HEK293 (cell line): ENCODE measurements around the gene PHACTR1.

ENCODE experiments used
- CTCF ChIA-PET: fragments of 350-600 bp; formaldehyde crosslinking; extraction: SDS; loops from one replicate; lab custom pipeline; 2021; ENCODE audit warnings: antibody characterized with exemption; lab: Yijun Ruan, JAX
- POLR2A ChIA-PET: fragments of 300-600 bp; formaldehyde crosslinking; extraction: SDS; loops from one replicate; lab custom pipeline; 2020; ENCODE audit warnings: antibody characterized with exemption, inconsistent platforms; lab: Yijun Ruan, JAX
- H3K27ac ChIP-seq: fragments of 200-500 bp; sonication (Bioruptor generic); 2 replicates; pipeline ENCODE4 v1.5.1; 2014; ENCODE audit warnings: low read depth, low read length, control low read depth, inconsistent platforms; ENCODE audit errors: extremely low read depth
- H3K36me3 ChIP-seq, 2 experiments: fragments of 200-500 bp in 1 of 2; sonication (Bioruptor generic) in 1 of 2; 1 replicate in 1 of 2; 2 replicates in 1 of 2; pipeline ENCODE4 v1.5.1; 2014 to 2017; ENCODE audit warnings: inconsistent platforms in 2 of 2, low read length in 2 of 2; ENCODE audit not compliant: control insufficient read depth in 2 of 2, insufficient read depth in 1 of 2
- H3K4me1 ChIP-seq: fragments of 200-500 bp; sonication (Bioruptor generic); 2 replicates; pipeline ENCODE4 v1.5.1; 2014; ENCODE audit warnings: mild to moderate bottlenecking, low read length, inconsistent platforms; ENCODE audit not compliant: control insufficient read depth, insufficient read depth
- H3K4me3 ChIP-seq: 2 replicates; pipeline ENCODE4 v1.5.1; 2011; ENCODE audit warnings: low read depth, mild to moderate bottlenecking, control low read depth, low read length, moderate library complexity
- H3K9me3 ChIP-seq: fragments of 200-500 bp; sonication (Bioruptor generic); 2 replicates; pipeline ENCODE4 v1.5.1; 2014; ENCODE audit warnings: low read depth, low read length, inconsistent platforms; ENCODE audit not compliant: control insufficient read depth, insufficient read depth
- TCF7L2 ChIP-seq: IDR thresholded peaks from 2 replicates; pipeline ENCODE4 v1.6.1; 2011; ENCODE audit warnings: low read depth, mild to moderate bottlenecking, inconsistent platforms, low read length, moderate library complexity, borderline replicate concordance
- ZBTB21 ChIP-seq: fragments of 450-650 bp; formaldehyde crosslinking; IDR thresholded peaks from 2 replicates; pipeline ENCODE4 v1.5.1; 2017; ENCODE audit warnings: missing biosample characterization, missing genetic modification characterization
- ZBTB7A ChIP-seq: fragments of 450-650 bp; formaldehyde crosslinking; IDR thresholded peaks from 2 replicates; pipeline ENCODE4 v1.5.1; 2016; ENCODE audit warnings: low read depth, missing biosample characterization, missing genetic modification characterization
- ZNF146 ChIP-seq: fragments of 450-650 bp; formaldehyde crosslinking; IDR thresholded peaks from 2 replicates; pipeline ENCODE4 v1.5.1; 2016; ENCODE audit warnings: missing biosample characterization, missing genetic modification characterization
- ZNF610 ChIP-seq: fragments of 450-650 bp; formaldehyde crosslinking; IDR thresholded peaks from 2 replicates; pipeline ENCODE4 v1.5.1; 2016; ENCODE audit warnings: missing biosample characterization, missing genetic modification characterization, borderline replicate concordance
- TF ChIP-seq, protein P1 (sequence below): fragments of 450-650 bp; formaldehyde crosslinking; IDR thresholded peaks from 2 replicates; pipeline ENCODE4 v1.5.1; 2016; ENCODE audit warnings: missing biosample characterization, missing genetic modification characterization, borderline replicate concordance
- TF ChIP-seq, protein P2 (sequence below): fragments of 450-650 bp; formaldehyde crosslinking; IDR thresholded peaks from 2 replicates; pipeline ENCODE4 v1.5.1; 2017; ENCODE audit warnings: missing biosample characterization, missing genetic modification characterization
- TF ChIP-seq, protein P3 (sequence below): fragments of 450-650 bp; formaldehyde crosslinking; IDR thresholded peaks from 2 replicates; pipeline ENCODE4 v1.5.1; 2016; ENCODE audit warnings: missing biosample characterization, missing genetic modification characterization
- TF ChIP-seq, protein P4 (sequence below): fragments of 450-650 bp; formaldehyde crosslinking; IDR thresholded peaks from 2 replicates; pipeline ENCODE4 v1.5.1; 2016; ENCODE audit warnings: missing biosample characterization, missing genetic modification characterization

Gene PHACTR1

DNA sequence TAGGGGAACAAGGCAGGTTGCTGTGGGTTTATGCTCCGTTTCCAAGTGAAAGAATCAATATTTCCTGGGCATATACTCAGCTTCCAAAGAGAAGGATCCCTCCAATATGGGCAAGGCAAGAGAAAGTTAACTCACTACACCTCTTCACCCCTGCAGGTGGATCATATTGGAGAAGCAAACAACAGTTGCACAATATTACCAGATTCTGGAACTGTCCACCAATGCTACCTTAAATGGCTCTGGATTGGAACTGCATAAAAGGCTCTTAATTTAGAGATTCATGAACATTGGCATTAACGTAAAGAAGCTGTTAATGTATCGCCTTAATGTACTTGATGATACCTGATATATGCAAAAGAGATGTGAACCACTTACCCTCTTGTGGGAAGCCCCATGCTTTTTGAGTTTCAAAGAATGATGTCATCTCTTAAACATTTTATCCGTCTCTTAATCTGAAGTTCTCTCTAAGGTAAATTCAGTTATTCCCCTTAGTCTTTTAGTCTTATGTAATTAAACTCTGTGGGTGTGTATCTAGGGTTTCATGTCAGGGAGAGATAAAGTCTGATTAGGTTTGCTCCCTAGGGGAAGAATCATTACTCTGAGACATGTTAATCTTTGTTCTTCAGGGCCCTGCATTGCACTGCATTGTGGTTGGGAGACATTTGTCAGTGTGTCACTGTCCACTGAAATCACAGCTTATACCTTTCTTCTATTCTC, 99.5 kb downstream of the PHACTR1 start (continued):
- TF ChIP-seq, protein P1, sequence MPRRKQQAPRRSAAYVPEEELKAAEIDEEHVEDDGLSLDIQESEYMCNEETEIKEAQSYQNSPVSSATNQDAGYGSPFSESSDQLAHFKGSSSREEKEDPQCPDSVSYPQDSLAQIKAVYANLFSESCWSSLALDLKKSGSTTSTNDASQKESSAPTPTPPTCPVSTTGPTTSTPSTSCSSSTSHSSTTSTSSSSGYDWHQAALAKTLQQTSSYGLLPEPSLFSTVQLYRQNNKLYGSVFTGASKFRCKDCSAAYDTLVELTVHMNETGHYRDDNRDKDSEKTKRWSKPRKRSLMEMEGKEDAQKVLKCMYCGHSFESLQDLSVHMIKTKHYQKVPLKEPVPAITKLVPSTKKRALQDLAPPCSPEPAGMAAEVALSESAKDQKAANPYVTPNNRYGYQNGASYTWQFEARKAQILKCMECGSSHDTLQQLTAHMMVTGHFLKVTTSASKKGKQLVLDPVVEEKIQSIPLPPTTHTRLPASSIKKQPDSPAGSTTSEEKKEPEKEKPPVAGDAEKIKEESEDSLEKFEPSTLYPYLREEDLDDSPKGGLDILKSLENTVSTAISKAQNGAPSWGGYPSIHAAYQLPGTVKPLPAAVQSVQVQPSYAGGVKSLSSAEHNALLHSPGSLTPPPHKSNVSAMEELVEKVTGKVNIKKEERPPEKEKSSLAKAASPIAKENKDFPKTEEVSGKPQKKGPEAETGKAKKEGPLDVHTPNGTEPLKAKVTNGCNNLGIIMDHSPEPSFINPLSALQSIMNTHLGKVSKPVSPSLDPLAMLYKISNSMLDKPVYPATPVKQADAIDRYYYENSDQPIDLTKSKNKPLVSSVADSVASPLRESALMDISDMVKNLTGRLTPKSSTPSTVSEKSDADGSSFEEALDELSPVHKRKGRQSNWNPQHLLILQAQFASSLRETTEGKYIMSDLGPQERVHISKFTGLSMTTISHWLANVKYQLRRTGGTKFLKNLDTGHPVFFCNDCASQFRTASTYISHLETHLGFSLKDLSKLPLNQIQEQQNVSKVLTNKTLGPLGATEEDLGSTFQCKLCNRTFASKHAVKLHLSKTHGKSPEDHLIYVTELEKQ (tag by site-specific recombination) = peak; percentile 83; the same call in 1 of the 2 replicates
- no peak for TF ChIP-seq ZBTB21 (tag by site-specific recombination)

DNA sequence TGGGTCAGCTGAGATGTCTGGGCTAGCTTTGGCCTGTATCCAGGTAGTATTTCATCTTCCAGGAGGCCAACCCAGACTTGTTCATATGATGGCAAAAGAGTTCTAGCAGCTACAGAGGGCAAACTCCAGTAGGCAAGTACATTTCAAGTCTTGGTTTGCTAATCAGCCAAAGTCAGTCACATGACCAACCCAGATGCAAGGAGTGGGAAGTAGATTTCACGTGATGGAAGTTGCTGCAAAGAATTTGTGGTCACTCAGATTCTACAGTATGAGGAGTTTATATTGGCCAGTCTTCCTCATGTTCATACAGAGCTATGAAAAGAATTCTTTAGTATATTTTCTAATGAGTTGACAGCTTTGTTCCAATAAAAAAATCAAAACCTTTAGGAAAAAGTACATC, 101.8 kb downstream of the PHACTR1 start:
- POLR2A ChIA-PET = no interaction called here
- CTCF ChIA-PET = interaction anchor here (0.6 kb wide), 1 partner anchor 276 kb away, joined by 5 read pairs; no protein-coding TSS in a partner anchor
- H3K9me3 ChIP-seq = no peaks in the 10 kb centered on the region
- TF ChIP-seq ZBTB7A (tag by site-specific recombination) = no peak
- TF ChIP-seq, protein P2, sequence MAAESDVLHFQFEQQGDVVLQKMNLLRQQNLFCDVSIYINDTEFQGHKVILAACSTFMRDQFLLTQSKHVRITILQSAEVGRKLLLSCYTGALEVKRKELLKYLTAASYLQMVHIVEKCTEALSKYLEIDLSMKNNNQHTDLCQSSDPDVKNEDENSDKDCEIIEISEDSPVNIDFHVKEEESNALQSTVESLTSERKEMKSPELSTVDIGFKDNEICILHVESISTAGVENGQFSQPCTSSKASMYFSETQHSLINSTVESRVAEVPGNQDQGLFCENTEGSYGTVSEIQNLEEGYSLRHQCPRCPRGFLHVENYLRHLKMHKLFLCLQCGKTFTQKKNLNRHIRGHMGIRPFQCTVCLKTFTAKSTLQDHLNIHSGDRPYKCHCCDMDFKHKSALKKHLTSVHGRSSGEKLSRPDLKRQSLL (tag by site-specific recombination) = no peak
- TF ChIP-seq, protein P3, sequence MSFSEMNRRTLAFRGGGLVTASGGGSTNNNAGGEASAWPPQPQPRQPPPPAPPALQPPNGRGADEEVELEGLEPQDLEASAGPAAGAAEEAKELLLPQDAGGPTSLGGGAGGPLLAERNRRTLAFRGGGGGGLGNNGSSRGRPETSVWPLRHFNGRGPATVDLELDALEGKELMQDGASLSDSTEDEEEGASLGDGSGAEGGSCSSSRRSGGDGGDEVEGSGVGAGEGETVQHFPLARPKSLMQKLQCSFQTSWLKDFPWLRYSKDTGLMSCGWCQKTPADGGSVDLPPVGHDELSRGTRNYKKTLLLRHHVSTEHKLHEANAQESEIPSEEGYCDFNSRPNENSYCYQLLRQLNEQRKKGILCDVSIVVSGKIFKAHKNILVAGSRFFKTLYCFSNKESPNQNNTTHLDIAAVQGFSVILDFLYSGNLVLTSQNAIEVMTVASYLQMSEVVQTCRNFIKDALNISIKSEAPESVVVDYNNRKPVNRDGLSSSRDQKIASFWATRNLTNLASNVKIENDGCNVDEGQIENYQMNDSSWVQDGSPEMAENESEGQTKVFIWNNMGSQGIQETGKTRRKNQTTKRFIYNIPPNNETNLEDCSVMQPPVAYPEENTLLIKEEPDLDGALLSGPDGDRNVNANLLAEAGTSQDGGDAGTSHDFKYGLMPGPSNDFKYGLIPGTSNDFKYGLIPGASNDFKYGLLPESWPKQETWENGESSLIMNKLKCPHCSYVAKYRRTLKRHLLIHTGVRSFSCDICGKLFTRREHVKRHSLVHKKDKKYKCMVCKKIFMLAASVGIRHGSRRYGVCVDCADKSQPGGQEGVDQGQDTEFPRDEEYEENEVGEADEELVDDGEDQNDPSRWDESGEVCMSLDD (tag by site-specific recombination) = no peak
- peaks cover 23% of the 10 kb centered on the region for H3K4me1 ChIP-seq
- no peak overlapping the region for H3K27ac ChIP-seq
- no peak overlapping the region for H3K4me3 ChIP-seq
- H3K36me3 ChIP-seq = no peaks in the 10 kb centered on the region

DNA sequence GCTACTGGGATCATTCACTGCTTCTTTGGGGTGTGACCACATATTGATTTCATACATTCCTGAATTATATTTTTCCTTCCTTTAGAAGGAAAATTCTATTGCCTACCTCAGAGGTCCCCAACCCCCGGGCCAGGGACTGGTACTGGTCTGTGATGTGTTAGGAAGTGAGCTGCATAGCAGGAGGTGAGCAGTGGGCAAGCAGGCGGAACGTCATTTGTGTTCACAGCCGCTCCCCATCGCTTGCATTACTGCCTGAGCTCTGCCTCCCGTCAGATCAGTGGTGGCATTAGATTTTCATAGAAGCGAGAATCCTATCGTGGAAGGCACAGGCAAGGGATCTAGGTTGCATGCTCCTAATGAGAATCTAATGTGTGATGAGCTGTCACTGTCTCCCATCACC, 107.3 kb downstream of the PHACTR1 start:
- no peak for TF ChIP-seq ZNF146 (tag by site-specific recombination)
- peak; percentile 91 for TF ChIP-seq ZNF610 (tag by site-specific recombination)
- no peak overlapping the region for H3K4me3 ChIP-seq
- ChIA-PET CTCF (interaction anchor here (0.5 to 1.0 kb wide), 3 partner anchors 17 to 69 kb away, joined by 3 to 4 read pairs (median 3); no protein-coding TSS in a partner anchor), POLR2A (no interaction called here)
- H3K9me3 ChIP-seq = no peaks in the 10 kb centered on the region
- H3K27ac ChIP-seq = no peak overlapping the region
- H3K36me3 ChIP-seq = no peaks in the 10 kb centered on the region
- no peaks in the 10 kb centered on the region for H3K4me1 ChIP-seq

DNA sequence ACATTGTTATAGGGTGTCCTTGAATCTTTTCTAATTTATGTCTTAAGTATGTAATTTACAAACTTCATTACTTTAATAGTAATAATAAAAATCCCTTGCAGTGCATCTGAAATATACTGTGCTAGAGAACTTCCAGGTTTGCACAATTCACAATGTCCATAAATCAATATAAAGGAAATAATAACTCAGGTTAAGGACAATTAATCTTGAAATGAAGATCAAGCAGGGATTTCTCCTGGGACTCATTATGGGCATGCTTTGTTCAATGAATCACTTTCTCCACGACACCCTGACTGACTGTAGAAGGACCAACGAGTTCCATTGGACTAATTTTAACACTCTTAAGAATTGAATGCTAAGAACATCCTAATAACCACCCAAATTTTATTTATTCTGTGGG, 110.0 kb downstream of the PHACTR1 start:
- POLR2A ChIA-PET = interaction anchor here (0.5 kb wide), 1 partner anchor 128 kb away, joined by 3 read pairs; no protein-coding TSS in a partner anchor
- Histone ChIP-seq H3K9me3 (no peaks in the 10 kb centered on the region), H3K36me3 (no peaks in the 10 kb centered on the region), H3K4me3 (no peak overlapping the region), H3K4me1 (no peaks in the 10 kb centered on the region), H3K27ac (no peak overlapping the region)
- CTCF ChIA-PET = interaction anchor here (0.6 to 1.2 kb wide), 2 partner anchors 15 to 18 kb away, joined by 3 to 6 read pairs; no protein-coding TSS in a partner anchor
- TF ChIP-seq, protein P4, sequence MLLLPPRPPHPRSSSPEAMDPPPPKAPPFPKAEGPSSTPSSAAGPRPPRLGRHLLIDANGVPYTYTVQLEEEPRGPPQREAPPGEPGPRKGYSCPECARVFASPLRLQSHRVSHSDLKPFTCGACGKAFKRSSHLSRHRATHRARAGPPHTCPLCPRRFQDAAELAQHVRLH (tag by site-specific recombination) = no peak
- peak; percentile 44; the same call in 1 of the 2 replicates for TF ChIP-seq TCF7L2
